Measurements from ENCODE around the gene UBAC2. TPM values are rescaled to one million over a fixed set of nuclear protein-coding genes. Genes with fewer than 3 reads are reported as not detected.
"Not testable (repeated sequence)": the region's sequence is repeated elsewhere in the genome, so short reads cannot be mapped to it uniquely, and the experiment has no call there.

The UBAC2 gene
- total RNA-seq, 1 experiment from 2014 or later: 41.0 TPM

- BruUV-seq (replicated peaks): no TSS peak
- H3K27me3 Mint-ChIP-seq (ENCODE audit: unreplicated experiment): no peaks in the 10 kb centered on the region
- H3K27ac Mint-ChIP-seq (ENCODE audit: unreplicated experiment): no peak overlapping the region
- no peaks in the 10 kb centered on the region for H3K36me3 Mint-ChIP-seq (ENCODE audit: insufficient read depth, unreplicated experiment)
- no peak overlapping the region for H3K4me3 Mint-ChIP-seq (ENCODE audit: low read depth, unreplicated experiment)
- no peaks in the 10 kb centered on the region for H3K4me1 Mint-ChIP-seq (ENCODE audit: low read depth, unreplicated experiment)
- TF ChIP-seq CTCF (IDR thresholded peaks at IDR 0.05; ENCODE audit: unreplicated experiment): no peak
- DNase-seq: no peak
- H3K9me3 Mint-ChIP-seq (ENCODE audit: low read depth, unreplicated experiment): no peaks in the 10 kb centered on the region
- CTCF ChIA-PET: no interaction called here
- intact Hi-C loops (cut with micrococcal nuclease; ENCODE audit: unreplicated experiment): no loop called here
Measured at GRCh38 chr13:99237981-99238662, 37.5 kb downstream of the UBAC2 start.

GRCh38 chr13:99246100-99246499 lies 45.4 kb downstream of the UBAC2 start:
- CTCF ChIA-PET: no interaction called here
- no peak overlapping the region for H3K27ac Mint-ChIP-seq (ENCODE audit: unreplicated experiment)
- no peak for TF ChIP-seq CTCF (IDR thresholded peaks at IDR 0.05; ENCODE audit: unreplicated experiment)
- DNase-seq: no peak
- no peaks in the 10 kb centered on the region for H3K36me3 Mint-ChIP-seq (ENCODE audit: insufficient read depth, unreplicated experiment)
- BruUV-seq (replicated peaks): no TSS peak
- intact Hi-C loops (cut with micrococcal nuclease; ENCODE audit: unreplicated experiment): no loop called here
- no peaks in the 10 kb centered on the region for H3K4me1 Mint-ChIP-seq (ENCODE audit: low read depth, unreplicated experiment)
- H3K9me3 Mint-ChIP-seq (ENCODE audit: low read depth, unreplicated experiment): no peaks in the 10 kb centered on the region
- no peaks in the 10 kb centered on the region for H3K27me3 Mint-ChIP-seq (ENCODE audit: unreplicated experiment)
- H3K4me3 Mint-ChIP-seq (ENCODE audit: low read depth, unreplicated experiment): no peak overlapping the region

GRCh38 chr13:99249178-99249577 lies 48.5 kb downstream of the UBAC2 start:
- intact Hi-C loops (cut with micrococcal nuclease; ENCODE audit: unreplicated experiment); H3K4me3 Mint-ChIP-seq (ENCODE audit: low read depth, unreplicated experiment); BruUV-seq (replicated peaks); CTCF ChIA-PET; H3K27ac Mint-ChIP-seq (ENCODE audit: unreplicated experiment); H3K27me3 Mint-ChIP-seq (ENCODE audit: unreplicated experiment); DNase-seq; H3K4me1 Mint-ChIP-seq (ENCODE audit: low read depth, unreplicated experiment); H3K36me3 Mint-ChIP-seq (ENCODE audit: insufficient read depth, unreplicated experiment); H3K9me3 Mint-ChIP-seq (ENCODE audit: low read depth, unreplicated experiment): not testable (repeated sequence)

- H3K36me3 Mint-ChIP-seq (ENCODE audit: insufficient read depth, unreplicated experiment); H3K27me3 Mint-ChIP-seq (ENCODE audit: unreplicated experiment); H3K4me3 Mint-ChIP-seq (ENCODE audit: low read depth, unreplicated experiment); DNase-seq; H3K27ac Mint-ChIP-seq (ENCODE audit: unreplicated experiment); intact Hi-C loops (cut with micrococcal nuclease; ENCODE audit: unreplicated experiment); H3K9me3 Mint-ChIP-seq (ENCODE audit: low read depth, unreplicated experiment); H3K4me1 Mint-ChIP-seq (ENCODE audit: low read depth, unreplicated experiment); CTCF ChIA-PET; BruUV-seq (replicated peaks): not testable (repeated sequence)
Measured at GRCh38 chr13:99249606-99250005, 49.0 kb downstream of the UBAC2 start.

- CTCF ChIA-PET: no interaction called here
- Mint-ChIP-seq H3K27me3 (ENCODE audit: unreplicated experiment) (no peaks in the 10 kb centered on the region), H3K4me1 (ENCODE audit: low read depth, unreplicated experiment) (no peaks in the 10 kb centered on the region), H3K27ac (ENCODE audit: unreplicated experiment) (no peak overlapping the region), H3K4me3 (ENCODE audit: low read depth, unreplicated experiment) (no peak overlapping the region), H3K9me3 (ENCODE audit: low read depth, unreplicated experiment) (no peaks in the 10 kb centered on the region), H3K36me3 (ENCODE audit: insufficient read depth, unreplicated experiment) (no peaks in the 10 kb centered on the region)
- intact Hi-C loops (cut with micrococcal nuclease; ENCODE audit: unreplicated experiment): no loop called here
- no peak for TF ChIP-seq CTCF (IDR thresholded peaks at IDR 0.05; ENCODE audit: unreplicated experiment)
- DNase-seq: no peak
- BruUV-seq (replicated peaks): no TSS peak
Measured at GRCh38 chr13:99250982-99251825, 50.5 kb downstream of the UBAC2 start.
